ENCODE results near the gene GARIN1A.
"Not testable (repeated sequence)": the region's sequence is repeated elsewhere in the genome, so short reads cannot be mapped to it uniquely, and the experiment has no call there.

GARIN1A gene

GRCh38 chr7:128671992-128672391 lies at the start of gene GARIN1A:
Gene GARIN1A, plus strand, starts transcription at chr7:128672292. Its CDS starts 106 bp downstream, at chr7:128672398.
- DNase-seq = no peak

GRCh38 chr7:128627124-128627523 lies 45.0 kb upstream of the GARIN1A start:
- not testable (repeated sequence) for DNase-seq

- DNase-seq = not testable (repeated sequence)
These were observed 38.2 kb upstream of the GARIN1A start for GRCh38 chr7:128633915-128634314.

- not testable (repeated sequence) for DNase-seq
These were observed 26.9 kb upstream of the GARIN1A start for GRCh38 chr7:128645206-128645605.

- not testable (repeated sequence) for DNase-seq
These were observed 26.2 kb upstream of the GARIN1A start for GRCh38 chr7:128645844-128646243.

GRCh38 chr7:128646877-128647276 lies 25.2 kb upstream of the GARIN1A start:
- not testable (repeated sequence) for DNase-seq

- DNase-seq = not testable (repeated sequence)
These were observed 21.0 kb upstream of the GARIN1A start for GRCh38 chr7:128651096-128651495.

GRCh38 chr7:128652606-128653005 lies 19.5 kb upstream of the GARIN1A start:
- not testable (repeated sequence) for DNase-seq

- not testable (repeated sequence) for DNase-seq
These were observed 18.9 kb upstream of the GARIN1A start for GRCh38 chr7:128653197-128653596.

GRCh38 chr7:128654080-128654479 lies 18.0 kb upstream of the GARIN1A start:
- DNase-seq = not testable (repeated sequence)

- not testable (repeated sequence) for DNase-seq
These were observed 17.6 kb upstream of the GARIN1A start for GRCh38 chr7:128654501-128654900.

- DNase-seq = not testable (repeated sequence)
These were observed 13.7 kb upstream of the GARIN1A start for GRCh38 chr7:128658428-128658827.

GRCh38 chr7:128660596-128660995 lies 11.5 kb upstream of the GARIN1A start:
- DNase-seq = no peak

GRCh38 chr7:128661446-128661845 lies 10.6 kb upstream of the GARIN1A start:
- DNase-seq = no peak

GRCh38 chr7:128662091-128662490 lies 10.0 kb upstream of the GARIN1A start:
- DNase-seq = no peak

GRCh38 chr7:128663223-128663622 lies 8.9 kb upstream of the GARIN1A start:
- DNase-seq = not testable (repeated sequence)

- no peak for DNase-seq
These were observed 7.0 kb upstream of the GARIN1A start for GRCh38 chr7:128665057-128665456.

- DNase-seq = no peak
These were observed 5.9 kb upstream of the GARIN1A start for GRCh38 chr7:128666200-128666599.

- peak; percentile 7 for DNase-seq
These were observed 930 bp downstream of the GARIN1A start for GRCh38 chr7:128672927-128673517.

- DNase-seq = no peak
These were observed 1.5 kb downstream of the GARIN1A start for GRCh38 chr7:128673571-128673970.

- no peak for DNase-seq
These were observed 4.6 kb downstream of the GARIN1A start for GRCh38 chr7:128676665-128677064.

- no peak for DNase-seq
These were observed 7.8 kb downstream of the GARIN1A start for GRCh38 chr7:128679920-128680319.

- no peak for DNase-seq
These were observed 9.9 kb downstream of the GARIN1A start for GRCh38 chr7:128681794-128682537.

GRCh38 chr7:128683270-128683669 lies 11.2 kb downstream of the GARIN1A start:
- not testable (repeated sequence) for DNase-seq
